KMS-11 (cell line): ENCODE results near the gene ARHGEF26.

Experiments
- H2AFZ ChIP-seq: fragments of 200-600 bp; sonication (generic); 2 replicates; pipeline ENCODE4 v1.6.1; 2016; ENCODE audit warnings: antibody characterized with exemption, mixed run types, low read depth
- H3K27ac ChIP-seq: fragments of 200-600 bp; sonication (generic); 2 replicates; pipeline ENCODE4 v1.6.1; 2016; ENCODE audit warnings: mild to moderate bottlenecking, mixed run types
- H3K27me3 ChIP-seq: fragments of 200-600 bp; sonication (generic); 2 replicates; pipeline ENCODE4 v1.6.1; 2017; ENCODE audit warnings: mild to moderate bottlenecking, low read depth, mixed run types, moderate library complexity; ENCODE audit not compliant: insufficient read depth
- H3K36me3 ChIP-seq: fragments of 200-600 bp; sonication (generic); 2 replicates; pipeline ENCODE4 v1.6.1; 2017; ENCODE audit warnings: mild to moderate bottlenecking, mixed run types; ENCODE audit not compliant: insufficient read depth
- H3K4me1 ChIP-seq: fragments of 200-600 bp; sonication (generic); 2 replicates; pipeline ENCODE4 v1.6.1; 2016; ENCODE audit warnings: mild to moderate bottlenecking, low read depth, mixed run types; ENCODE audit not compliant: poor library complexity, severe bottlenecking
- H3K4me2 ChIP-seq: fragments of 200-600 bp; sonication (generic); 2 replicates; pipeline ENCODE4 v1.7.0; 2016; ENCODE audit warnings: mild to moderate bottlenecking, mixed run types
- H3K4me3 ChIP-seq: fragments of 200-600 bp; sonication (generic); IDR thresholded peaks from 2 replicates; pipeline ENCODE4 v1.6.1; 2017; ENCODE audit warnings: low read depth, low read length, mixed read lengths; ENCODE audit not compliant: insufficient read depth
- H3K79me2 ChIP-seq: fragments of 200-600 bp; sonication (generic); 2 replicates; pipeline ENCODE4 v1.6.1; 2016; ENCODE audit warnings: low read depth, mixed run types; ENCODE audit not compliant: insufficient read depth
- H3K9ac ChIP-seq: fragments of 200-600 bp; sonication (generic); 2 replicates; pipeline ENCODE4 v1.6.1; 2016; ENCODE audit warnings: mild to moderate bottlenecking, mixed run types
- H4K20me1 ChIP-seq: fragments of 200-600 bp; sonication (generic); 2 replicates; pipeline ENCODE4 v1.6.1; 2016; ENCODE audit warnings: mild to moderate bottlenecking, mixed run types; ENCODE audit not compliant: insufficient read depth
- TF ChIP-seq, protein P1 (sequence below): fragments of 200-600 bp; sonication (generic); conservative IDR thresholded peaks from 2 replicates; pipeline ENCODE4 v1.6.1; 2017; ENCODE audit warnings: low read depth, mild to moderate bottlenecking, antibody characterized with exemption, low read length, moderate library complexity, mixed read lengths

Gene ARHGEF26

GRCh38 chr3:154100556-154100955 lies 20.6 kb upstream of the ARHGEF26 start:
- H3K4me2 ChIP-seq = no peak overlapping the region
- TF ChIP-seq, protein P1, sequence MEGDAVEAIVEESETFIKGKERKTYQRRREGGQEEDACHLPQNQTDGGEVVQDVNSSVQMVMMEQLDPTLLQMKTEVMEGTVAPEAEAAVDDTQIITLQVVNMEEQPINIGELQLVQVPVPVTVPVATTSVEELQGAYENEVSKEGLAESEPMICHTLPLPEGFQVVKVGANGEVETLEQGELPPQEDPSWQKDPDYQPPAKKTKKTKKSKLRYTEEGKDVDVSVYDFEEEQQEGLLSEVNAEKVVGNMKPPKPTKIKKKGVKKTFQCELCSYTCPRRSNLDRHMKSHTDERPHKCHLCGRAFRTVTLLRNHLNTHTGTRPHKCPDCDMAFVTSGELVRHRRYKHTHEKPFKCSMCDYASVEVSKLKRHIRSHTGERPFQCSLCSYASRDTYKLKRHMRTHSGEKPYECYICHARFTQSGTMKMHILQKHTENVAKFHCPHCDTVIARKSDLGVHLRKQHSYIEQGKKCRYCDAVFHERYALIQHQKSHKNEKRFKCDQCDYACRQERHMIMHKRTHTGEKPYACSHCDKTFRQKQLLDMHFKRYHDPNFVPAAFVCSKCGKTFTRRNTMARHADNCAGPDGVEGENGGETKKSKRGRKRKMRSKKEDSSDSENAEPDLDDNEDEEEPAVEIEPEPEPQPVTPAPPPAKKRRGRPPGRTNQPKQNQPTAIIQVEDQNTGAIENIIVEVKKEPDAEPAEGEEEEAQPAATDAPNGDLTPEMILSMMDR = no peak
- H3K36me3 ChIP-seq = no peaks in the 10 kb centered on the region
- no peaks in the 10 kb centered on the region for H3K4me1 ChIP-seq
- H3K4me3 ChIP-seq = no peak overlapping the region
- H3K27ac ChIP-seq = no peak overlapping the region
- no peaks in the 10 kb centered on the region for H4K20me1 ChIP-seq
- H3K79me2 ChIP-seq = no peaks in the 10 kb centered on the region
- H3K9ac ChIP-seq = no peak overlapping the region
- no peaks in the 10 kb centered on the region for H3K27me3 ChIP-seq
- no peak overlapping the region for H2AFZ ChIP-seq

GRCh38 chr3:154101250-154101649 lies 19.9 kb upstream of the ARHGEF26 start:
- no peak overlapping the region for H3K4me2 ChIP-seq
- no peak overlapping the region for H3K9ac ChIP-seq
- H3K27me3 ChIP-seq = no peaks in the 10 kb centered on the region
- TF ChIP-seq, protein P1 = no peak
- H3K4me3 ChIP-seq = no peak overlapping the region
- H3K4me1 ChIP-seq = no peaks in the 10 kb centered on the region
- no peak overlapping the region for H2AFZ ChIP-seq
- H3K79me2 ChIP-seq = no peaks in the 10 kb centered on the region
- H4K20me1 ChIP-seq = no peaks in the 10 kb centered on the region
- H3K36me3 ChIP-seq = no peaks in the 10 kb centered on the region
- H3K27ac ChIP-seq = no peak overlapping the region

- no peaks in the 10 kb centered on the region for H3K4me1 ChIP-seq
Measured at GRCh38 chr3:154102225-154102624, 19.0 kb upstream of the ARHGEF26 start.

DNA sequence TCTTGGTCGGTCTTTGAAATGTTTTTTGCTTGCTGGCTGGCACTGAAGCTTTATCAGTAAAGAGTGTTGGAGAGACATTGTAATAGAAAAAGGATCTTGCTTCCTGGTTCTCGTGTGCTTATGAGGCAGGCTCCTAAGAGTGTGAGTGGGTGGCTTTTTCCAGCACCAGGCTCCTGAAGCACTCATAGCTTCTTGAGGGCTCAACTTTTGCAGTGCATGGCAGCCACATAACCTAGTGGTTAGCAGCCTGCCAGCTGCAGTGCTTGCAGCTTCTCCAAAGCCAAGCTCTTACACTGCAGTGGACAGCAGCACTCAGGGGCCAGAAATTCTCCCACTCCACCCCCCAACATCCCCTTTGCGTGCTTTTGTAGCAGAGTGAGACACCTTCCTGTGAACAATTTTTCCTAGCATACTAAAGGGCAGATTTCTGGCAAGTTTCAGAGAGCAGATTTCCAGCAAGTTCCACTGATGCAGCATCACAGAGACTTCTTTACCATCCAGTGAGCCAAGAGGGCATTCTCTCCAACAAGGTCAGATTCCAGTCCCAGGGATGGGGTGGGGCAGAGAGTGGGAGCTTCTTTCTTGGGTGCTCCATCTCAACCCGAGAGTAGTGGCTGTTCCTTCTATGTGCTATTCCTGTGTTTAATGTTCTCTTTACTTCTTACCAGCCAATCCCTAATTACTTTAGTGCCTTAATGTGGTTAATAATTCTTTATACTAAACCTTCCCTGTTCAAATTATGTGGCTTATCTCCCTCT lies 15.8 kb upstream of the ARHGEF26 start:
- H3K27ac ChIP-seq = no peak overlapping the region
- no peaks in the 10 kb centered on the region for H3K27me3 ChIP-seq
- no peak overlapping the region for H2AFZ ChIP-seq
- no peaks in the 10 kb centered on the region for H3K79me2 ChIP-seq
- H3K4me1 ChIP-seq = no peaks in the 10 kb centered on the region
- H3K4me2 ChIP-seq = no peak overlapping the region
- no peak overlapping the region for H3K9ac ChIP-seq
- TF ChIP-seq, protein P1 = no peak
- H4K20me1 ChIP-seq = no peaks in the 10 kb centered on the region
- no peaks in the 10 kb centered on the region for H3K36me3 ChIP-seq
- H3K4me3 ChIP-seq = no peak overlapping the region

More at GRCh38 chr3:154102225-154102624, 19.0 kb upstream of the ARHGEF26 start:
- Histone ChIP-seq H2AFZ (no peak overlapping the region), H3K79me2 (no peaks in the 10 kb centered on the region), H3K27ac (no peak overlapping the region), H3K36me3 (no peaks in the 10 kb centered on the region), H3K4me2 (no peak overlapping the region), H3K9ac (no peak overlapping the region), H4K20me1 (no peaks in the 10 kb centered on the region), H3K27me3 (no peaks in the 10 kb centered on the region), H3K4me3 (no peak overlapping the region)
- TF ChIP-seq, protein P1 = no peak
